ENCODE results near the gene HOXA6. TPM values are rescaled to one million over a fixed set of nuclear protein-coding genes. Genes with fewer than 3 reads are reported as not detected.
A peak's percentile ranks its signal among the peaks of the same experiment; 100 is the strongest.

Gene HOXA6
- total RNA-seq, 1 donor from 2014 or later = not detected

DNA sequence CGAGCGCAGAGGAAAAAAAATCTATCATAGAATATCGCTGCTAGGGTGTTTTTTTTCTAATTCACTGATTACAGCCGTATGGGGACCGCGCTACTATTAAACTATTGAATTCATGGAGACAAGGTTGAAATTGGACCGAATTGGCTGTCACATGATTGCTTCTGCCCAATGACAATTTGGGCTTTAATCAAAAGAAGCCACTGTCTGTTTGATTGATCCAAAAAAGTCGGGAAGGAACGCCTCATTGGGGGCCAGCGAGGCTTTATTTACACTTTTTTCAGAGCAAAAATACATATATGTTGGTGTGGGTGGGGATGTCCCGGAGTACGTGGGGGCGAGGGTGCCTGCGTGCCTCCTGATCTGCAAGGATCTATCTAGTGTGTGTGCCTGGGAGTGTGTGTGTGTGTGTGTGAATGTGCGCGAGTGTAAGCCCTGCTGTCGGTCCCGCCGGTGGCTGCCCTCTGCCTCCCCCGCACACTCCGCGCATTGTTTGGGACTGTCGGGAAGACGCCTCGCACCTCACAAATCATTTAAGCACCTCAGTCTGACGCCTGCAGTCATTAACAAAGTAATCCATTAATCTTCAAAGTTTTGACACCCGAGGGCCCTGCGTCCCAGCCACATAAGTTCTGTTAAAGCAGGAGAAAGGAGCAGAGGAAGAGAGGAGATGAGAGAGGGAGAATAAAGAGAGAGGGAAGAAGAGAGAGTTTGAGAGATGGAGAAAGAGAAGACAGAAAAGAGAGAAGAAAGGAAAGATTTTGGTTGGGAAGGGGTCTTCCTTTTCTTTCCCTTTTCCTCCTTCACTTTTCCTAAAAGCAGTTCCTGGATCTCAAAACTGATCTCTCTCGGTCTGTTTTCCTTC, 44.8 kb downstream of the HOXA6 start, which contains the start of gene HOXA2:
Gene HOXA2 (minus strand): TSS at position 103 of the 862 bp plus-strand sequence. CDS start 183 bp downstream, outside the sequence.
- peak within 1 kb of the TSS; percentile 80 for H3K27ac Mint-ChIP-seq (ENCODE audit: unreplicated experiment)
- DNase-seq (ENCODE audit: low spot score) = no peak

DNA sequence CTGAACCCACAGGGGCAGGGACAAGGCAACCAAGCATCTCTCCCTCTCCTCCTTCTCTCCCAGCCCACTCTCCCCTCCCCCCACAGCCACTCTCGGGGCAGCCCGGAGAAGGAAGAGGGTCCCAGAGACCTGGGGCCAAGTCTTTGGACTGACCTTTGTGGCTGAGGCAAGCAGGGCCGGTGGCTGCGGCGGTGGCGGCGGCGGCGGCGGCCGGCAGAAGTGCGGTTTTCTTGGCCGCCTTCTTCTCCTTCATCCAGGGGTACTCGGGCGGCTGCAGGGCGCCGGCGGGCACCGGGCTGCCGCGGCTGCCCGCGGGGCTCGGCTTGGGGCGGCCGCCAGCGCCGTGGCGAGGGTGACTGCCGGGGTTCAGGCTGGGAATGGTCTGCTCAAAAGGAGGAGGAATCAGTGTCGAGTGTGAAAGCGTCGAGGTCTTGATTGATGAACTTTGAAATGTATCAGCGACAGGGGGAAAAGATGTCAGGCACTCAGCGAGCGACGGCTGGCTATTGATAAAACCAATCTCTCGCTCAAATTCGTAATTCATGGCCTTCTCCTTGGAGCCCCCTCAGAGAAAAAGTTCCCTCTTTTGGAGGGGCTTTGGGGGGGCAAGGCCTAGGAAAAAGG, 45.5 kb downstream of the HOXA6 start:
- H3K27ac Mint-ChIP-seq (ENCODE audit: unreplicated experiment) = peak overlapping the region; percentile 80
- peaks cover 47% of the 10 kb centered on the region for H3K27me3 Mint-ChIP-seq (ENCODE audit: unreplicated experiment)
- no peak for DNase-seq (ENCODE audit: low spot score)
- peak overlapping the region; percentile 83 for H3K4me3 Mint-ChIP-seq (ENCODE audit: unreplicated experiment)
- TF ChIP-seq, protein P1, sequence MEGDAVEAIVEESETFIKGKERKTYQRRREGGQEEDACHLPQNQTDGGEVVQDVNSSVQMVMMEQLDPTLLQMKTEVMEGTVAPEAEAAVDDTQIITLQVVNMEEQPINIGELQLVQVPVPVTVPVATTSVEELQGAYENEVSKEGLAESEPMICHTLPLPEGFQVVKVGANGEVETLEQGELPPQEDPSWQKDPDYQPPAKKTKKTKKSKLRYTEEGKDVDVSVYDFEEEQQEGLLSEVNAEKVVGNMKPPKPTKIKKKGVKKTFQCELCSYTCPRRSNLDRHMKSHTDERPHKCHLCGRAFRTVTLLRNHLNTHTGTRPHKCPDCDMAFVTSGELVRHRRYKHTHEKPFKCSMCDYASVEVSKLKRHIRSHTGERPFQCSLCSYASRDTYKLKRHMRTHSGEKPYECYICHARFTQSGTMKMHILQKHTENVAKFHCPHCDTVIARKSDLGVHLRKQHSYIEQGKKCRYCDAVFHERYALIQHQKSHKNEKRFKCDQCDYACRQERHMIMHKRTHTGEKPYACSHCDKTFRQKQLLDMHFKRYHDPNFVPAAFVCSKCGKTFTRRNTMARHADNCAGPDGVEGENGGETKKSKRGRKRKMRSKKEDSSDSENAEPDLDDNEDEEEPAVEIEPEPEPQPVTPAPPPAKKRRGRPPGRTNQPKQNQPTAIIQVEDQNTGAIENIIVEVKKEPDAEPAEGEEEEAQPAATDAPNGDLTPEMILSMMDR (IDR thresholded peaks at IDR 0.05; ENCODE audit: unreplicated experiment) = no peak
- H3K36me3 Mint-ChIP-seq (ENCODE audit: low read depth, unreplicated experiment) = peaks cover 16% of the 10 kb centered on the region
- peaks cover 59% of the 10 kb centered on the region for H3K4me1 Mint-ChIP-seq (ENCODE audit: unreplicated experiment)
- H3K9me3 Mint-ChIP-seq (ENCODE audit: unreplicated experiment) = no peaks in the 10 kb centered on the region

More for the DNA sequence above, 44.8 kb downstream of the HOXA6 start, which contains the start of gene HOXA2:
- H3K9me3 Mint-ChIP-seq (ENCODE audit: unreplicated experiment) = no peaks in the 10 kb centered on the region
- H3K27me3 Mint-ChIP-seq (ENCODE audit: unreplicated experiment) = peaks cover 43% of the 10 kb centered on the region
- peaks cover 16% of the 10 kb centered on the region for H3K36me3 Mint-ChIP-seq (ENCODE audit: low read depth, unreplicated experiment)
- peaks cover 60% of the 10 kb centered on the region for H3K4me1 Mint-ChIP-seq (ENCODE audit: unreplicated experiment)
- H3K4me3 Mint-ChIP-seq (ENCODE audit: unreplicated experiment) = peak within 1 kb of the TSS; percentile 83
- TF ChIP-seq, protein P1 (IDR thresholded peaks at IDR 0.05; ENCODE audit: unreplicated experiment) = no peak

DNA sequence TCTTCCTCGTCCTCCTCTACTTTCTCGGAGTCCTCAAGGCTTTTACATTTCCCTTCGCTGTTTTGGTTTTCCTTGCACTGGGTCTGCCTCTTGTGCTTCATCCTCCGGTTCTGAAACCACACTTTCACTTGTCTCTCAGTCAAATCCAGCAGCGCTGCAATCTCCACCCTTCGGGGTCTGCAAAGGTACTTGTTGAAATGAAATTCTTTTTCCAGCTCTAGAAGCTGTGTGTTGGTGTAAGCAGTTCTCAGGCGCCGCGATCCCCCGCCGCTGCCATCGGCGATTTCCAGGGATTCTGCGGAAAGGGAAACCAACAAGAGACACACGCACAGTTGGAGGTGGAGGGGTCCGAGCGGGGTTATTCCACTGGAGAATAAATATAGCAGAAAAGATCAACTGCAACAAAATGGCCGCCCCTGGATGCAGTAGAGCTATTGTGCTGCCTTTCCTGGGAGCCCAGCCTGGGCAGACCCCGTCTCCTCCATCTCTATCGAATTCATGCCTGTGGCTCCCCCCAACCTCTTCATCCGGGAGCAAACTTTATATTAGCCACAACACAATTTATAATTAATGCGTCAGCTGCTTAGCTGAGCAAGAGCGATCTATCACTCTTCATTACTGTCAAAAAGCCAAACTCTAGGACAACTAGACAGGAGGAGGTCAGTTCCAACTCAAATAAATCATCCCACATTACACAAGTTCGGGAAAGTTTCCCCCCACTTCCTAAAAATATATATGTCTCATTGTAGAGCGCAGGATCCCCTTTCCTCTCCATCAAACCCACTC, 46.2 kb downstream of the HOXA6 start:
- peak overlapping the region; percentile 83 for H3K4me3 Mint-ChIP-seq (ENCODE audit: unreplicated experiment)
- no peak for DNase-seq (ENCODE audit: low spot score)
- H3K9me3 Mint-ChIP-seq (ENCODE audit: unreplicated experiment) = no peaks in the 10 kb centered on the region
- peak overlapping the region; percentile 71 for H3K27ac Mint-ChIP-seq (ENCODE audit: unreplicated experiment)
- peaks cover 16% of the 10 kb centered on the region for H3K36me3 Mint-ChIP-seq (ENCODE audit: low read depth, unreplicated experiment)
- TF ChIP-seq, protein P1 (IDR thresholded peaks at IDR 0.05; ENCODE audit: unreplicated experiment) = no peak
- peaks cover 47% of the 10 kb centered on the region for H3K27me3 Mint-ChIP-seq (ENCODE audit: unreplicated experiment)
- H3K4me1 Mint-ChIP-seq (ENCODE audit: unreplicated experiment) = peaks cover 57% of the 10 kb centered on the region

DNA sequence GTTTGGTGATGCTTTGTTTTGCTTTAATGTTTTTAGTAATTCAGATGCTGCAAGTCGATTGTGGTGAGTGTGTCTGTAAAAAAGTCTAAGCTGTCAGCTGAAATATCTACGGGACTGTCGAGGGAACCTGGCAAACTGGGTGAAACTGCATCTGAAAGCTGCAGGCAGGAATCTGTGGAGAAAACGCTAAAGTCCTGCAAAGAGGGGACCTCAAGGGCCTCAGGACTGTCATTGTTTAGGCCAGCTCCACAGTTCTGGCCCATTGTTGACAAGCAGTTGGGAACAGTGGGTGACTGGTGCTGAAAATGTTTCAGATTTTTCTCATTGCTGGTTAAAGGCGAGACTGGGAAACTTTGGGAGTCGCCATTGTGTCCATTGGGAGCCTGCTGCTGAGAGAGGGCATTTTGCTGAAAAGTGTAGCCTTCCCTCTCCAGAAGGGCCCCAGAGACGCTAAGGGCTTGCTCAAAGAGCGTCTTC, 46.8 kb downstream of the HOXA6 start:
- Mint-ChIP-seq H3K4me1 (ENCODE audit: unreplicated experiment) (peaks cover 53% of the 10 kb centered on the region), H3K27ac (ENCODE audit: unreplicated experiment) (peak overlapping the region; percentile 76), H3K27me3 (ENCODE audit: unreplicated experiment) (peaks cover 47% of the 10 kb centered on the region), H3K9me3 (ENCODE audit: unreplicated experiment) (no peaks in the 10 kb centered on the region), H3K4me3 (ENCODE audit: unreplicated experiment) (peak overlapping the region; percentile 83), H3K36me3 (ENCODE audit: low read depth, unreplicated experiment) (peaks cover 16% of the 10 kb centered on the region)
- no peak for DNase-seq (ENCODE audit: low spot score)
- TF ChIP-seq, protein P1 (IDR thresholded peaks at IDR 0.05; ENCODE audit: unreplicated experiment) = no peak

Measured in endothelial cell (in vitro differentiated cells).